ENCODE results near the gene IQCH. TPM values are rescaled to one million over a fixed set of nuclear protein-coding genes. Genes with fewer than 3 reads are reported as not detected.

IQCH gene
- polyA plus RNA-seq, 2 of the 4 experiments (the other 2 are of a cell fraction): 1.5 to 3.8 TPM

DNA sequence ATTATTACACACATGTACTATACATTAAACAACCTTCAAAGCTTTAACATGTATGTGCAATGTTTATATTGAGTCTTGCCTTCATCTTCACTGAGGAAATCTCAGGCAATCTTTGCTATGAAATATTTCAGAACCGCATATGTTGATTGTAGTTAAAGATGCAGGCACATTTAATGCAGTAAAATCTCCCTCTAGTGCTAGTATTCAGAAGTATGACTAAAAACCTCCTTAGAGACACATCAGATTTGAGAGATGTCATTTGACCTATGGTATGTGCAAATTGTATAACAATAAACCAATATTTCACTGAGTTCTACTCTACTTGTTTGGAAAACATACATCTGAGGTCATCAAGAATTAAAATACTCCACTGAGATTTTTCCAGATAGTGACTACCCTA lies 142.6 kb downstream of the IQCH start (continued):
- TF ChIP-seq CEBPB (IDR thresholded peaks at IDR 0.05) (no peak), RCOR1 (IDR thresholded peaks at IDR 0.05; ENCODE audit: low read depth, low read length) (no peak), BHLHE40 (IDR thresholded peaks at IDR 0.05; ENCODE audit: low read depth, low read length) (no peak), HOXB5 (CRISPR knock-in tag; IDR thresholded peaks at IDR 0.05) (no peak), RFX5 (IDR thresholded peaks at IDR 0.05) (no peak)
- TF ChIP-seq, protein P1, sequence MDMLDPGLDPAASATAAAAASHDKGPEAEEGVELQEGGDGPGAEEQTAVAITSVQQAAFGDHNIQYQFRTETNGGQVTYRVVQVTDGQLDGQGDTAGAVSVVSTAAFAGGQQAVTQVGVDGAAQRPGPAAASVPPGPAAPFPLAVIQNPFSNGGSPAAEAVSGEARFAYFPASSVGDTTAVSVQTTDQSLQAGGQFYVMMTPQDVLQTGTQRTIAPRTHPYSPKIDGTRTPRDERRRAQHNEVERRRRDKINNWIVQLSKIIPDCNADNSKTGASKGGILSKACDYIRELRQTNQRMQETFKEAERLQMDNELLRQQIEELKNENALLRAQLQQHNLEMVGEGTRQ (IDR thresholded peaks at IDR 0.05): no peak
- TF ChIP-seq, protein P2, sequence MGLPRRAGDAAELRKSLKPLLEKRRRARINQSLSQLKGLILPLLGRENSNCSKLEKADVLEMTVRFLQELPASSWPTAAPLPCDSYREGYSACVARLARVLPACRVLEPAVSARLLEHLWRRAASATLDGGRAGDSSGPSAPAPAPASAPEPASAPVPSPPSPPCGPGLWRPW (IDR thresholded peaks at IDR 0.05): no peak
- TF ChIP-seq, protein P3, sequence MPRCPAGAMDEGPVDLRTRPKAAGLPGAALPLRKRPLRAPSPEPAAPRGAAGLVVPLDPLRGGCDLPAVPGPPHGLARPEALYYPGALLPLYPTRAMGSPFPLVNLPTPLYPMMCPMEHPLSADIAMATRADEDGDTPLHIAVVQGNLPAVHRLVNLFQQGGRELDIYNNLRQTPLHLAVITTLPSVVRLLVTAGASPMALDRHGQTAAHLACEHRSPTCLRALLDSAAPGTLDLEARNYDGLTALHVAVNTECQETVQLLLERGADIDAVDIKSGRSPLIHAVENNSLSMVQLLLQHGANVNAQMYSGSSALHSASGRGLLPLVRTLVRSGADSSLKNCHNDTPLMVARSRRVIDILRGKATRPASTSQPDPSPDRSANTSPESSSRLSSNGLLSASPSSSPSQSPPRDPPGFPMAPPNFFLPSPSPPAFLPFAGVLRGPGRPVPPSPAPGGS (IDR thresholded peaks at IDR 0.05): no peak

DNA sequence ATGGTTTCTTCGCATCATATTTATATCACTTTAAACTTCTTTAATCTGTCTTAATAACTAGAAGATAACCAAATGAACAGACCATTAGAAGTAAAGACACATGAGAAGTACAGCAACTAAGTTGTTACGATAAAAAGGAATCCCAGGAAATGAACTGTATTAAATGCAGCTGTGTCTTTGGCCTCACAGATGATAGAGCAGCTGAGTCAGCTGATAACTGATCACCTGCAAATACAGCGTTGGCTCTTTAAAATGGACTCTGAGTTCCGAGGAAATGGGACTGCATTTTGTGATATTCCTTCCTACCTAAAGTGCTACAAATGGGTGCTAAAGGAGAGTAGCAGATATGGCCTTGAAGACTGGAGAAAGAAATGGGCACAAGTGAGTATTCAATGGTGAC lies 145.3 kb downstream of the IQCH start:
- Histone ChIP-seq H3K9me3 (no peaks in the 10 kb centered on the region), H3K27ac (no peak overlapping the region), H3K4me2 (no peak overlapping the region), H3K4me1 (no peaks in the 10 kb centered on the region; the same call in 2 of the 3 replicates), H3K4me3 (no peak overlapping the region)
- ChIA-PET CTCF (interaction anchor here (0.6 to 1.4 kb wide), 5 partner anchors 15 to 401 kb away, joined by 3 to 5 read pairs (median 4); no protein-coding TSS in a partner anchor), POLR2A (no interaction called here)
- ATAC-seq: no peak
- FAIRE-seq: no peak
- 86% methylated on average over 4 of the region's 4 CpGs for WGBS (ENCODE audit: missing lambda C conversion rate)
- TF ChIP-seq MAFK (IDR thresholded peaks at IDR 0.05; ENCODE audit: partially characterized antibody): peak; percentile 48
- TF ChIP-seq, protein P4, sequence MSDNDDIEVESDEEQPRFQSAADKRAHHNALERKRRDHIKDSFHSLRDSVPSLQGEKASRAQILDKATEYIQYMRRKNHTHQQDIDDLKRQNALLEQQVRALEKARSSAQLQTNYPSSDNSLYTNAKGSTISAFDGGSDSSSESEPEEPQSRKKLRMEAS (IDR thresholded peaks at IDR 0.05): no peak
- DNase-seq (ENCODE audit: low read depth in 1 of 2, low spot score in 1 of 2): no peak

DNA sequence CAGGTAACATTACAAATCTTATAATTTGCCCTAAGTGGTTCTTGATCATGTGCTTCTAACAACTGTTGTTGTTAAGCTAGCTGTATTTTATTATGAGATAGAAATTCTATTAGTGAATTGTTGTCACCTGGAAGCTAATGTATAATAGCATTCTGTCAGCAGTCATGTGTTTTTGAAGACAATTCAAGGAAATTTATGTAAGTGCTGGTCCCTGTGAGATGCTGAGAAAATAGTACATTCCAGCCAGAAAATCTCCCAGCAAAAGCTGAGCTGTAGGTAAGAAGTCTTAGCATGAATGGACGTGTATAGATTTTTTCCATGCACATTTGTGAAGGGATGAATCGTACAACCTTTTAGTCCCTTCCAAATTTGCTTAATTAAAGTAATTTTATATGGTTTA lies 146.3 kb downstream of the IQCH start:
- FAIRE-seq: no peak
- no peak for ATAC-seq
- ChIA-PET CTCF (interaction anchor here (1.0 kb wide), 1 partner anchor 15 kb away, joined by 4 read pairs; no protein-coding TSS in a partner anchor), POLR2A (no interaction called here)
- Histone ChIP-seq H3K4me1 (peaks cover 9% of the 10 kb centered on the region), H3K27ac (no peak overlapping the region), H3K4me2 (no peak overlapping the region), H3K4me3 (no peak overlapping the region), H3K9me3 (no peaks in the 10 kb centered on the region)
- TF ChIP-seq, protein P3 (IDR thresholded peaks at IDR 0.05): no peak
- TF ChIP-seq, protein P5, sequence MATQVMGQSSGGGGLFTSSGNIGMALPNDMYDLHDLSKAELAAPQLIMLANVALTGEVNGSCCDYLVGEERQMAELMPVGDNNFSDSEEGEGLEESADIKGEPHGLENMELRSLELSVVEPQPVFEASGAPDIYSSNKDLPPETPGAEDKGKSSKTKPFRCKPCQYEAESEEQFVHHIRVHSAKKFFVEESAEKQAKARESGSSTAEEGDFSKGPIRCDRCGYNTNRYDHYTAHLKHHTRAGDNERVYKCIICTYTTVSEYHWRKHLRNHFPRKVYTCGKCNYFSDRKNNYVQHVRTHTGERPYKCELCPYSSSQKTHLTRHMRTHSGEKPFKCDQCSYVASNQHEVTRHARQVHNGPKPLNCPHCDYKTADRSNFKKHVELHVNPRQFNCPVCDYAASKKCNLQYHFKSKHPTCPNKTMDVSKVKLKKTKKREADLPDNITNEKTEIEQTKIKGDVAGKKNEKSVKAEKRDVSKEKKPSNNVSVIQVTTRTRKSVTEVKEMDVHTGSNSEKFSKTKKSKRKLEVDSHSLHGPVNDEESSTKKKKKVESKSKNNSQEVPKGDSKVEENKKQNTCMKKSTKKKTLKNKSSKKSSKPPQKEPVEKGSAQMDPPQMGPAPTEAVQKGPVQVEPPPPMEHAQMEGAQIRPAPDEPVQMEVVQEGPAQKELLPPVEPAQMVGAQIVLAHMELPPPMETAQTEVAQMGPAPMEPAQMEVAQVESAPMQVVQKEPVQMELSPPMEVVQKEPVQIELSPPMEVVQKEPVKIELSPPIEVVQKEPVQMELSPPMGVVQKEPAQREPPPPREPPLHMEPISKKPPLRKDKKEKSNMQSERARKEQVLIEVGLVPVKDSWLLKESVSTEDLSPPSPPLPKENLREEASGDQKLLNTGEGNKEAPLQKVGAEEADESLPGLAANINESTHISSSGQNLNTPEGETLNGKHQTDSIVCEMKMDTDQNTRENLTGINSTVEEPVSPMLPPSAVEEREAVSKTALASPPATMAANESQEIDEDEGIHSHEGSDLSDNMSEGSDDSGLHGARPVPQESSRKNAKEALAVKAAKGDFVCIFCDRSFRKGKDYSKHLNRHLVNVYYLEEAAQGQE (IDR thresholded peaks at IDR 0.05): no peak
- TF ChIP-seq, protein P6, sequence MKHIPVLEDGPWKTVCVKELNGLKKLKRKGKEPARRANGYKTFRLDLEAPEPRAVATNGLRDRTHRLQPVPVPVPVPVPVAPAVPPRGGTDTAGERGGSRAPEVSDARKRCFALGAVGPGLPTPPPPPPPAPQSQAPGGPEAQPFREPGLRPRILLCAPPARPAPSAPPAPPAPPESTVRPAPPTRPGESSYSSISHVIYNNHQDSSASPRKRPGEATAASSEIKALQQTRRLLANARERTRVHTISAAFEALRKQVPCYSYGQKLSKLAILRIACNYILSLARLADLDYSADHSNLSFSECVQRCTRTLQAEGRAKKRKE (CRISPR knock-in tag; IDR thresholded peaks at IDR 0.05; ENCODE audit: low read depth): no peak
- TF ChIP-seq CEBPB (IDR thresholded peaks at IDR 0.05): no peak
- TF ChIP-seq MYC (IDR thresholded peaks at IDR 0.05; ENCODE audit: borderline replicate concordance, low read length): no peak
- no peak for TF ChIP-seq EP300 (IDR thresholded peaks at IDR 0.05)
- no peak for TF ChIP-seq FOSB (CRISPR knock-in tag; IDR thresholded peaks at IDR 0.05)
- no peak for TF ChIP-seq CHD4 (IDR thresholded peaks at IDR 0.05; ENCODE audit: borderline replicate concordance)
- TF ChIP-seq, protein P7, sequence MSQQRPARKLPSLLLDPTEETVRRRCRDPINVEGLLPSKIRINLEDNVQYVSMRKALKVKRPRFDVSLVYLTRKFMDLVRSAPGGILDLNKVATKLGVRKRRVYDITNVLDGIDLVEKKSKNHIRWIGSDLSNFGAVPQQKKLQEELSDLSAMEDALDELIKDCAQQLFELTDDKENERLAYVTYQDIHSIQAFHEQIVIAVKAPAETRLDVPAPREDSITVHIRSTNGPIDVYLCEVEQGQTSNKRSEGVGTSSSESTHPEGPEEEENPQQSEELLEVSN (IDR thresholded peaks at IDR 0.05; ENCODE audit: borderline replicate concordance, low read depth): no peak
- no peak for TF ChIP-seq HDAC2 (IDR thresholded peaks at IDR 0.05)
- TF ChIP-seq ZC3H11A (IDR thresholded peaks at IDR 0.05): no peak
- no peak for TF ChIP-seq HOXA7 (CRISPR knock-in tag; IDR thresholded peaks at IDR 0.05)
- no peak for TF ChIP-seq MAFK (IDR thresholded peaks at IDR 0.05; ENCODE audit: partially characterized antibody)
- no peak for TF ChIP-seq MAZ (IDR thresholded peaks at IDR 0.05; ENCODE audit: borderline replicate concordance, low read depth, low read length)
- no peak for DNase-seq (ENCODE audit: low read depth in 1 of 2, low spot score in 1 of 2)
- 63% methylated on average over 2 of the region's 2 CpGs for WGBS (ENCODE audit: missing lambda C conversion rate)

Measured in A549 (cell line).